ENCODE measurements around the gene KCTD18.

- TF ChIP-seq REST (IDR thresholded peaks at IDR 0.05; ENCODE audit: insufficient read depth in 1 of 2, low read depth in 2 of 2, low read length in 2 of 2), result no peak
- TF ChIP-seq TAF1 (IDR thresholded peaks at IDR 0.05; ENCODE audit: borderline replicate concordance, insufficient read depth, low read length), result no peak
- no peak for TF ChIP-seq FOXP2 (optimal IDR thresholded peaks at IDR 0.05; ENCODE audit: borderline replicate concordance, extremely low read depth, extremely low read length, insufficient read depth)
- TF ChIP-seq POLR2AphosphoS5 (IDR thresholded peaks at IDR 0.05; ENCODE audit: low read depth, low read length), result no peak
Measured at GRCh38 chr2:200443916-200444315, 66.0 kb downstream of the KCTD18 start.
